PC-9 (cell line): ENCODE data around the gene STK39.

ENCODE experiments used
- CTCF ChIP-seq: fragments of 200-600 bp; sonication (generic); conservative IDR thresholded peaks from 2 replicates; pipeline ENCODE4 v1.6.1; 2017; ENCODE audit warnings: mixed run types, antibody characterized with exemption, mild to moderate bottlenecking, moderate library complexity
- EZH2 ChIP-seq: fragments of 200-600 bp; sonication (generic); IDR thresholded peaks from 2 replicates; pipeline ENCODE4 v1.8.0; 2017; ENCODE audit warnings: antibody characterized with exemption, low read depth

GRCh38 chr2:168294409-168294808 lies 47.0 kb upstream of the STK39 start:
- no peak for TF ChIP-seq CTCF
- TF ChIP-seq EZH2 = no peak
